ENCODE data around the gene COL4A2. TPM values are rescaled to one million over a fixed set of nuclear protein-coding genes. Genes with fewer than 3 reads are reported as not detected.
"Not testable (repeated sequence)": the region's sequence is repeated elsewhere in the genome, so short reads cannot be mapped to it uniquely, and the experiment has no call there.

The COL4A2 gene
- total RNA-seq, 1 donor from 2014 or later, result 332 TPM

DNA sequence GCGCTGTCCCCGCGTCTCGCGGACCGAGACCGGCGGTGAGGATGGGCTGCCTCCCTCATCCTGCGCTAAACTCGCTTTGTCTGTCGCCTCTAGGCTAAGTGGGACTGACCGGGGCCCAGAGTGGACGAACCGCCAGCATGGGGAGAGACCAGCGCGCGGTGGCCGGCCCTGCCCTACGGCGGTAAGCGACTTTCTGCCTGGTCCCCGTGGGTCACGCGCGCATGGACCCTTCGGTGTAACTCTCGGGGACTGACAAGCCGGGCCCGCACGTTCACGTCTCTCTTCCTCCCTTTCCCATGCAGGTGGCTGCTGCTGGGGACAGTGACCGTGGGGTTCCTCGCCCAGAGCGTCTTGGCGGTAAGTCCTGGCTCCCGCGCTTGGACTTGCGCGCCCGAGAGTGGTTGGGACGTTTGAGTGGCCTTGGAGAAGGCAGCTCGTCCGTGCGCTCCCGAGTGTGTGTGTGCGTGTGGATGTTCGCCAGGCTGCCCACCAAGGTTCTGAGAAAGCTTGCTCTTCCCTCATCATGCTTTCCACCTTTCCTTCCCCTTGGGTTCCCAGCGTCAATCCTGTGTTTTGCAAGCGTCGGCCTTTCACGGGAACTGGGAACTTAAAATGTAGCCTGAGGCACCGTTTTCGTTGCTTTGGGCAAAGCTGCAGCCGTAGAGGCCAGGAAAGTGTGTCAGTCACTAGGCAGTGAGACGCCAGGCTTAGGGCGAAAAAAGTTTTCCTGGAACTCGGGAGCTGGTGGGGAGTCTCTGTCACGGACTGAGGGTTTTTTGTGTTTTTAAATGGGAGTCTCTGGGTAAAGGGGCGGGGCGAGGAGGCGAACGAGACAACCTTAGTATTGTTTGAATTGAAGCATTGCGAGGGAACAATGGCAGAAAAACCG lies 927 bp downstream of the COL4A2 start:
- no peak for DNase-seq (ENCODE audit: low spot score)

DNA sequence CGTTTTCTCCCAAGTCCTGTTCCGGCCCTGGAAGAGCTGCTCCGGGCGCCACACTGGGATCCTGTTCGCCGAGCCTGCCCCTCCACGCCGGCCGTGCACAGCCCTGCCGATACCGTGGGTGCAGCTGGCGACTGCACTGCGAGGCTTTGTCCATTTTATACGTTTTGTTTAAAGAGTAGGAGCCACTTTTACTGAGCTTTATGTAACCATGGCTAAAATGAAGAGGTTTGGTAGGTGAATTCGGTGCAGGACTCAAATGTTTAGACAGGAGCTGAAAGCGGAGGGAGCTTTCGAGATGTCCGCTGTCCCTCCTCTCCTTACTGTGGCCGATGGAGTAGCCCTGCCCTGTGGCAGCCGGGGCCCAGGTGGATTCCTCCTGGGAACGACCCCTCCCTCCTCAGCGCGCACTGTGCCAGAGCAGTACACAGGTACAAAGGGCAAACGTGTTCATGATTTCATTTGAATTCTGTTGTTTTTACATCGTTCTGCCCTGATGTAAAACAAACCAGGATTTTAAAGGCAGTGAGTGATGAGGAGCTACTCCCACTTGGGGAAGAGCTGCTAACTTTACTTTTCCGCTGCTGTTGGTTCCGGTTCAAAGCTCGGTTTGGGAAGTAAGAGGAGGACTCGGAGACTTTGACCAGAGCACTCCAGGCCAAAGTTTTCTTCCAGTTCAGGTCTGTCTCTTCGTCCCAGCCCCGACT lies 1.7 kb downstream of the COL4A2 start:
- no peak for DNase-seq (ENCODE audit: low spot score)

DNA sequence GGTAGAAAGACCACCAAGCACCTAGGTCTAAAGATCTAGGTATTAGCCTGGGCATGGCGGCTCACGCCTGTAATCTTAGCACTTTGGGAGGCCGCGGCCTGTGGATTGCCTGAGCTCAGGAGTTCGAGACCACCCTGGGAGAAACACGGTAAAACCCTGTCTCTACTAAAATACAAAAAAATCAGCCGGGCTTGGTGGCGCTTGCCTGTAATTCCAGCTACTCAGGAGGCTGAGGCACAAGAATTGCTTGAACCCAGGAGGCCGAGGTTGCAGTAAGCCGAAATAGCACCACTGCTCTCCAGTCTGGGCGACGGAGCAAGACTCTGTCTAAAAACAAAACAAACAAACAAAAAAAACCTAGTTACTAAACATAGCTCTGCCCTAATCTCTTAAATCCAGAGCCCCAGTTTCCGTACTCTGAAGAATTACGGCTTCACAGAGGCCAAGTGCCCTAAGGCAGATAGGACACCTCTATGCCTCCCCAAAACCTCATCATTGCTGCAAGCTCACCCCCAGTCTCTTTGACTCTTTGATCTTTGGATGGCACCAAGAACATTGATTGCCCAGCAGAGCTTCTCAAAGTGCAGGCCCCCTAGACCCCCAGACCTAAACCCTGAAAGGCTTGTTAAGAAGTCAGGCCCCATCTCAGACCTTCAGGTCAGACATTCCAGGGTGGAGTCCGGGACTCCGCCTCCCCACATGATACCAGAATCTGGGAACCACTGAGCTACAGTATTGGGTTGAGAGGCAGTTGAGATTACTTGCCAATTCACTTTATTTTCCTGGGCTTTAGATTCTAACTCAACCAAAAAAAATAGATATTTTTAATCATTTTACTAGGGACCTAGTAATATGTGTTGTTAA lies 2.8 kb downstream of the COL4A2 start:
- DNase-seq (ENCODE audit: low spot score), result no peak

DNA sequence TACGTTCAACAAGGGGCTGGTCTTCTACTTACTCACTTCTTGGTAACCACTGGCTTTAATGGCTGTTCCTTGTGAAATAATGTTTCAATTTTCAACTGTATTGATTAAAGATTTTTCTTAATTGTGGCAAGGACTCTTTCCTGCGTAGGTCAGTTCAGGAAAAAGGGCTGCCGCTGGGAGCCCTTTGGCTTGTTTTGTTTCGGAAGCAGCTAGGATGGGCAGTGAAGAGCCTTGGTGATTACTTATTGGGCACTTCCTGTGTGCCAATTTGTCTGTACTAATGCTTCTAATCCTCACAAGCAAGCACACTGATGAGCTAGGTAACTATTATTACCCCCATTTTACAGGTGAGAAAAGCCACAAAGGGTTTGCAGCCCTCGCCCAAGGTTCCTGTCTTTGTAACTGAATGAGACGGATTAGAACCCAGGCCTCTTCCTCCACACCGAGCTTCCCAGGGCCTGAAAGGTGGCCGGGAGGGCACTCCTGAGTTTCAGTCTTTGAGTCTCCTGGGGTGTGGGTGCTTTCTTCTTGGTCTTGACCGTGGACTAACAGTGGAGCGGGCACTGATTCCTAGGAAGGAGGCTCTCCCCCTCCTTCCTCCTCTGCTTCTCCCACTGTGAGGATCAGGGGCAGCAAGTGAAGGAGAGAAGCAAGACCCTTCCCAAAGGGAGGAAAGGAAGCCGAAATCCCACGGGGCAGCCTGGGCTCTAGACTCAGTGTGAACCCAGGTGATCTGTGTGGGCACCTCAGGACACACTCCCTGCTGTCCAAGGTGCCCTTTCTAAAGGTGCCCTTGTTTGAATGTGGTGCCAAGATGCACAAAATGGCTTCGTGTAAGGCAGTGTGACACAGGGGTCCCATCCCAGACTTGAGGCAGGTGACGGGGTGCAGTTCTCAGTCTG lies 3.7 kb downstream of the COL4A2 start:
- no peak for DNase-seq (ENCODE audit: low spot score)

DNA sequence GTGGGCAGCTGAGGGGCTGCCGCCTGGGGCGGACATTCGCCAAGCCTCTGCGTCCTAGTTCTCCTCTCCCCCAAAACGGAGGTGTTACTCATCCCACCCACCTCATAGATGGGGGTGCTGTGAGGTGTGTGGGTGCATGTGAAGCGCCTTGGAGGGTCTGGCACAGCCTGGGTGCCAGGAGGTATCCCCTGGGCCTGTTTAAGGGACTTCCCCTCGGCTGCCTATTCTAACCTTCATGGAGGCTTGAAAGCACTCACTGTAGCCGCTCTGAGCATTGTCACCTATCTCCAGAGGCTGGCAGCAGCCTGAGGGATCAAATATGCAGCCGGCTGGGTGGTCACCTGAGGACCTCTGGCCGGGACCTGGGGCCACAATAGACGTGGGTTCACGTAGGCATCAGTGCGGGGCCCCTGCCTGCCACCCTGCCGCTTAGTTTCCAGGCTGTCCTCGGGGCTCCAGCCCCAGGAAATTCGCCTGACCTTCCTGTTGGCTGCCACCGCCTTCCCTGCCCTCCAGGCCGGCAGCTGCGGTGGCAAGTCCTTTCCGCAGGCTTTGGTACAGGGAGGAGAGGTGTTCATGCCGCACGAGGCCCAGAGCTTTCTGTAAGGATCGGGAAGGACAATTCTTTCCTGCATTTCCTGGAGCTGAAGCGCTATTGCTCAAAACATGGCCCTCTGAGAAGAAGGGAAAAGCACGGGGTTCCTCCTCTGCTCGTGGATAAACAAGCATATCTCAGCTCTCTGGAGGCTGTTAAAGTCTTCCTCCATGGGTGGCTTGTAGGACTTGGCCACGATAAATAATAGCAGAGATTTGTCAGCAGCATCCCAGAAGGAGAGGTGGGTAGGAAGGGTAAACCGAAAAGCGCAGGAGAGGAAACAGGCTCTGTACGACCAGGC lies 4.6 kb downstream of the COL4A2 start:
- no peak for DNase-seq (ENCODE audit: low spot score)

DNA sequence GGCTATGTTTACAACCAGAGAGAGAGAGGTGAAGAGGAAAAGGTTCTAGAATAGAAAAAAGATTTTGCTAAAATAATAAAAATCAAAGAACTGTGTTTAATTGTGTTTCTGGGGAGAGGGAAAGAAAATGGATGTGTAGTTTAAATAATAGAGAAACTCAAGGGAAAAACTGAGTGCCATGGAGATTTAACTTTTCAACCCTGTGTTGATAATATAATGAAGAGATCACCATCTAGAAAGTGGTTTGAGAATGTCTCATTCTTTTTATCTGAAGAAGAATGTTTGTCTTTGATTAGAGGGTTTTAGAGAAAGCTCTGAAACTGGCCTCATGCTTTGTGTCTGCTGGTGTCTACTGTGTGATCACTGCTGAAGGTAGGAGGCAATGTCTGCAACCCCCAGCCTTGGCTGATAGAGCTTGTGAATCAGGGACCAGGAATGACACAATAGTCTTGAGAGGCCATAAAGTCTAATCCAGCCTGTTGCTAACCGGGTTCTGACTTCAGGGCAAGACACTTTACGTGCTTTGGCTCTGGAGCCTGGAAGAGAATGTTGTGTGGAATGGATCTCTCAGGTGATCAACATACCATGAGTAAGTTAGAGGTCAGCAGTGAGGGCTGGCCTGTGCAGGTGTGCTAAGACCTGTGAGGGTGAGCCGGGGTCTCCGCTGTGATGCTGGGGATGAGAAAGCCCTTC lies 5.4 kb downstream of the COL4A2 start:
- DNase-seq (ENCODE audit: low spot score), result no peak

DNA sequence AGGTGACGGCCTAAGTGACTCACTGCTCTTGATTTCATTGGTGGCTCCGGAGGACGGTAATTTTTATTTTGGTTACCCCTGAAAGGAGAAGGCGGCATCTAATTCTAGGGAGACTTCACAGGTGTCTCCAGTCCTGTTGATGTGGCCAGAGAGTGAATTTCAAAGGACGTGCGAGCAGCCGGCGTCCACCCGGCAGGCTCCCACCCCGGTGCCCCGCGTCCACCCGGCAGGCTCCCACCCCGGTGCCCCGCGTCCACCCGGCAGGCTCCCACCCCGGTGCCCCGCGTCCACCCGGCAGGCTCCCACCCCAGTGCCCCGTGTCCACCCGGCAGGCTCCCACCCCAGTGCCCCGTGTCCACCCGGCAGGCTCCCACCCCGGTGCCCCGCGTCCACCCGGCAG lies 6.2 kb downstream of the COL4A2 start:
- not testable (repeated sequence) for DNase-seq (ENCODE audit: low spot score)

DNA sequence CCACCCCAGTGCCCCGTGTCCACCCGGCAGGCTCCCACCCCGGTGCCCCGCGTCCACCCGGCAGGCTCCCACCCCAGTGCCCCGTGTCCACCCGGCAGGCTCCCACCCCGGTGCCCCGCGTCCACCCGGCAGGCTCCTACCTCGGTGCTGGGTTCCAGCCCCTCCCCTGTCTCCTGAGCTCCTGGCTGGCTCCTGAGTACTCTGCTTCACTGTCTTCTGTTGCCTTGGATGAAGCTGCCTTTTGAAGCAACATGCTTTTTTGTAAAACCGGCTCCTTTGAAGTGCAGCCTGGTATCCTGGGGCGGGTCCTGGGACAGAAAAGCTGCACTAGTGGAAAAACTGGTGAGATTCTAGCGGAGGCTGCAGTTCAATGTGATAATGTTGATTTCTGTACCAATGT lies 6.6 kb downstream of the COL4A2 start:
- not testable (repeated sequence) for DNase-seq (ENCODE audit: low spot score)

DNA sequence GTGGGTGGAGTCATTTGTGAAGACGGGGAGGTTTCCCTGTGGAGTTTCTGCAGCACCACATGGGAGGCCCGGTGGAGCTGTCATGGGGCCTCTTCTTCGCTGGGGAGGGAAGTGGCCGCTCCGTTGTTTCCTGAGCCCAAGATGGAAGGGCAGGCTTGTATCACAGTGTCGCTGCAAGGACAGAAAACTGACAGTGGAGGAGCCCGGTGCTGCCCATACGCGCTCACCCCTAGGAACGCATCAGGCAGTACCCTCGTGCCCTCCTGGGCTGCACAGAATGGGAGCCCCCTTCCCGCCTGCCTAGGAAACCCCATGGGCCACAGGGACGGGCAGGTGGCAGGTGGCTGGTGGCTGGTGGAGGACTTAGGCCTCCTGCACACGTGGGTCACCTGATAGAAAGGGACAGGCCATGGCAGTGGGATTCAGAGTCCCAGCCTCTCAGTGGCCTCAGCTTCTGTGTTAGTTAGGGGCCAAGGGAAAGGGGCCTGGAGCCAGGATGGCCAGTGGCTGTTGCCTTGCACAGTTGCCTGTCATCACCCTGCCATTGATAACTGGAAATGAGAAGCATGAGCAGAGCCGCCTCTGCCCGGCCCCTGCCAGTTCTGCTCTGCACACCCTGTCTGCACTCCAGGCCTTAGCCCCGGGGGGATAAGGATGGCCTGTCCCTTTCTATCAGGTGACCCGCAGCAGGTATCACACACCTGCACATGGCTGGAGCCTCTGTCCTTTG lies 7.6 kb downstream of the COL4A2 start:
- DNase-seq (ENCODE audit: low spot score), result no peak

DNA sequence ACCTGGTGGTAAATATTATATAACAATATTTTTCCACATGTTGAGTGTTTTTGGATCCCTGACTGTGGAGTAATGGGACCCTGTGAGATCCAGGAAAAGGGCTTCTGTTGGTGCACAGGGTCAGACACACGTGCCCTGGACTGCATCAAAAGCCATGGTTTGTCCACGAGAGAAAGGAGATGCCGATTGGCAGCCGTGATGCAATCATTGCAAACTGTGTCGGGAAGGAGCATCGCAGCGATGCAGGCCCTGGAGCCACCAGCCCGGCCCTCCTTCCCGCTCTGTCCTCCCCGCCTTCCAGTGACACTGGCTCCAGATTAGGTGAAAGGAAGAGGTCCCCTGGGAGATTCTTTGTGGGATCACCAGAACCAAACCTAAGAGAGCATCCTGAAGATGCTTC lies 9.1 kb downstream of the COL4A2 start:
- no peak for DNase-seq (ENCODE audit: low spot score)

DNA sequence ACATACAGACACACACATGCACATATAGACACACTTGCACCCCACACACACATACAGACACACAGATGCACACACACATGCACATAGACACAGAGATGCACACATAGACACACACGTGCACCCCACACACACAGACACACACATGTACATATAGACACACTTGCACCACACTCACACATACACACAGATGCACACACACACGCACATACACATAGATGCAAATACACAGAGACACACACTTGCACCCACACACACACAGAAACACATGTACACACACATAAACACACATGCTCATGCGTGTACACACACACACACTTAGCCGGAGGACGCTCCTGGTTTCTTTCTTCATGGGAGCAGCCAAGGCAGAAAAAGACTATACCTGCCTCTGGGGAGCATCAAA lies 10.0 kb downstream of the COL4A2 start:
- DNase-seq (ENCODE audit: low spot score), result no peak

DNA sequence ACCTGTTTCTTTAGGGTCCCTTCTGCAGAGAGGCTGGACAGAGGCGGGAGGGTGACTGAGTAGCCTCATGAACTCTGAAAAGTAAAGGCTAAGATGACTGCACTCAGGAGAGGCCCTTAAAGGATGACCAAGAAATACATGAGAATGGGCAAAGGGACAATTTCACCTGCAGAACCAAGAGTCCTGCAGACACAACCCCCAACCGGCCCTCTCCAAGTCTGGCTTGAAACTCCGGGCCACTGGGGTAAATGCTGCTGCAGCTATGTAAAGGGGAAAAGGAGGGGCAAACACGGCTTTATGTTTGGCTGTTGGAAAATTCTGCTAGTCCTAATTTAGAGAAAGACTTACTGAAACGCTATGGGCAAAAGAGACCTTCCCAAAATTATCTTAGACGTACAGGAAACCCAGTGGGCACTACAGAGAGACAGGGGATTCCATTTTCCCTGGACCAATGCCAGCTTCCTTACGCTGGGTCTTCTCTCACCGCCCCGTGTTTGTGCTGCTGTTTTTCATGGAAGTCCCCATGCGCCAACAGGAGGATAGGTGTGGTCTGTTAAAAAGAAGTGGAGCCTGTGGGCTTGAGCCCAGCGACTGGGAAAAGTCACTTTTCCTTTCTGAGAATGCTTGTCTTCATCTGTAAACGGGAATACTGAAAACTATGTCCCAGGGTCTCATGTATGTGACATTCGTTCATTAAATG lies 10.6 kb downstream of the COL4A2 start:
- DNase-seq (ENCODE audit: low spot score), result no peak

DNA sequence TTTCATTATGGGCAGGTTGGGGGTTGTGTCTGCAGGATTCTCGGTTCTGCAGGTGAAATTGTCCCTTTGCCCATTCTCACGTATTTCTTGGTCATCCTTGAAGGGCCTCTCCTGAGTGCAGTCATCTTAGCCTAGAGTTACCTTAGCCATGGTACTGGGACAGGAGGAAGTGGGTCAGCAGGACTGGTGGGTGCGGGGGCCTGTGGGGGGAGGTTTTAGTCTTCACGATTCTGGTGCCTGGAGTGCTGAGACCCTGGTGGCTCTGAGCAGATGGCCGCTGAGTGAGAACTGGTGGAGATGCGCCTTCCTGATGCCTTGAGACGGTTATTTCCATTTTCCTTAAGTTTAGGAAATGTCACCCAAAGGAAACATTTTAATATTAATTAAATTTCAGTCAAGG lies 11.8 kb downstream of the COL4A2 start:
- DNase-seq (ENCODE audit: low spot score), result no peak

DNA sequence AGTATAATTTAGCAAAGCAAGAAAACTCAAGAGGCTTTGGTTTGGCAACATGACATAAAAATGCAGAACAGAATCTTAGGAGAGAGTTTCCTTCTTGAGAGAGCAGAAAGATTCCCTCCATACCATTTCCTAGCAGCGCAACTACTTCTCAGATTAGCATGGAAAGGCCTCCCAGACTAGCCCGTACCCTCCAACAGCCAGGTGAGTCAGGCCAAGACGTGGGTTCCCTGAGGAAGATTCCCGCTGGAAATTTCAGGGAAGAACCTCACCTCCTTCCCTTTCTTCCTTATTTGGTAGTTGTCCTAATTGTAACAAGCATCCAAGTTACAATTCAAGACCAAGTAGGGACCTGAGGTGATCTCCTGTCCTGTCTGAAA lies 12.3 kb downstream of the COL4A2 start:
- no peak for DNase-seq (ENCODE audit: low spot score)

DNA sequence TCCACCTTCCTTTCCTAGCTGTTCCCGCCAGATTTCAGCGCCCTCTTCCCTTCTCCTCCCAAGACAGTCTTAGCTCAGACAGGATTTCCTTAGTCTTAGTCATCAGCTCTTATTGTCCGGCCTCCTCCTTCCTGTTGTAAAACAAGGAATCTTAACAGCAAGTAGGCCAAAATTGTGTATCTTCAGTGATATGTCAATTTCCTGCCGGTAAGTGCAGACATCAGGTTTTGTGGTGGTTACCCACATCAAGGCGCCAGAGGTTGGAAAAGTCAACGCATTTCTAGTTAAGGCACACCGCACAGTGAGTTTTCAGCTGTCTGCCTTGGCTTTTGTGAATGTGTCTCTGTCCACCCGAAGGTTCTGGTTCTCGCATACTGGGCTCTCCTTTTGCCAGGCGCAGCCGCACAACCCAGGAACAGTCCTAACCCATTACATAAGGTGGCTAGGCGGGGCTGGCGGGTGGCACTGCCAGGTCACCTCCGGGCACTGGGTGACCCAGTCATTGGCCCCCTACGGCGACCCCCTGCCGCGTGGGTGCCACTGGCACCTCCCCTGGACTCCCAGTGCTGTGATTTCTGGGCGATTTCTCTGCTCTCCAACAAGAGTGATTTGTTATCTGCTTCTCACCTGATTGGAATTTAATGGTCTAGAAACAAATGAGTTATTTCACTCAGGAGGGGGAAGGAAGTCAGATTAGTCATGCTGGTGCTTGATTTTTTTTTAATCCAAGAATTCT lies 12.9 kb downstream of the COL4A2 start:
- DNase-seq (ENCODE audit: low spot score), result no peak

DNA sequence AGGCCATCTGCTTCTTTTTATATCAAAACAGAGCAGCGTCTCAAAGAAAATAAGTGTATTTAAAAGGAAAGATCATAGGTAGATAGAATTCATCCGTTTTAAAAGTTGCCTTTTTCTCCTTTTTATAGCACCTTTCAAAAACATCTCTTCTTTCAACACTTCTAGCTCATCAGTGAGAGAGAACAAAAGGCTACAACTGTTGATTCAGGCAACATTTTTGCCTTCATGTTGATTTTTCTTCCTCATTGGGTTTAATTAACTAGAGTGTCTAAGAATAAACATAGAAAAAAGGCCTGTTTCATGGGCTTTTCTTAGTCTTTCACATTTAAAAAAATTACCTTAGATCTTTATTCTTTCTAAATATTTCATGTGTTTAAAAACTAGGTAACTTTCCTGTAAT lies 13.6 kb downstream of the COL4A2 start:
- no peak for DNase-seq (ENCODE audit: low spot score)

DNA sequence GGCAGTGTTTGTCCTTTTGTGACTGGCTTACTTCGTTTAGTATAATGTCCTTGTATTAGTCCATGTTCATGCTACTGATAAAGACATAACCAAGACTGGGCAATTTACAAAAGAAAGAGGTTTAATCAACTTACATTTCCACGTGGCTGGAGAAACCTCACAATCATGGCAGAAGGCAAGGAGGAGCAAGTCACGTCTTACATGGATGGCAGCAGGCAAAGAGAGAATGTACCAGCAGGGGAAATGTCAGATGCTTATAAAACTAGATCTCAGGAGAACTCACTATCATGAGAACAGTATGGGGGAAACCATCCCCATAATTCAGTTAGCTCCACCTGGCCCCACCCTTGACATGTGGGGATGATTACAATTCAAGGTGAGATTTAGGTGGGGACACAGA lies 14.5 kb downstream of the COL4A2 start:
- not testable (repeated sequence) for DNase-seq (ENCODE audit: low spot score)
